GM21717 (cell line): ENCODE measurements around the gene HAUS5.

Source experiments
- ATAC-seq: cut with Tn5 transposase; IDR thresholded peaks from one replicate; pipeline ENCODE4 v1.9.1; 2021; ENCODE audit warnings: mild to moderate bottlenecking, moderate library complexity; ENCODE audit not compliant: unreplicated experiment

The HAUS5 gene

GRCh38 chr19:35669974-35670373, 57.4 kb downstream of the HAUS5 start:
- ATAC-seq: no peak

DNA sequence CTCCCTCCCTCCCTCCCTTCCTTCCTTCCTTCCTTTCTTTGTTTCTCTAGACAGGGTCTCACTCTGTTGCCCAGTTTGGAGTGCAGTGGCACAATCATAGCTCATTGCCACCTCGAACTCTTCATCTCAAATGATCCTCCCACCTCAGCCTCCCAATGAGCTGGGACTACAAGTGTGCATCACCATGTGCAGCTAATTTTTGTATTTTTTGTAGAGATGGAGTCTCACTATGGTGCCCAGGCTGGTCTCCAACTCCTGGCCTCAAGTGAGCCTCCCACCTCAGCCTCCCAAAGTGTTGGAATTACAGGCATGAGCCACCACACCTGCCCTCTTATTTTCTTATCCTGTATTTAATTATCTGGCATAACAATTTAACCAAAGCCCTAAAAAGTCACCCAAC, 58.2 kb downstream of the HAUS5 start:
- no peak for ATAC-seq

DNA sequence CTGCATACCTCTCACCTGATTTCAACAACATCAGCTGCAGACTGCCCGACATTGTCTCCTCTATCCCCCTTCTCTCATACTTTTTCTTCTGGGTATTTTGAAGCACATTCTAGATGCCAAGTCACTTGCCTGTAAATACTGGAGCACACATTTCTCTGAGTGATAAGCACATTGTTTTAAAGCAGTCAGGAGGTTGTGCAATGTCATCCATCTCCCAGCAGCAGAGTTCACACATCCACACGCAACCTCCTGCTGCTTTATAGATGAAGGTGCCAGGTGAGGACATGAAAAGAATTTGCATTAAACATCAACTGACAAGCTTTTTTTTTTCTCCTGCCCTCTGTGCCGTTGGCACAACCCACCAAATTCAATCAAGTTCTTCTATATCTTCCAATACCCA, 59.3 kb downstream of the HAUS5 start:
- ATAC-seq: no peak

DNA sequence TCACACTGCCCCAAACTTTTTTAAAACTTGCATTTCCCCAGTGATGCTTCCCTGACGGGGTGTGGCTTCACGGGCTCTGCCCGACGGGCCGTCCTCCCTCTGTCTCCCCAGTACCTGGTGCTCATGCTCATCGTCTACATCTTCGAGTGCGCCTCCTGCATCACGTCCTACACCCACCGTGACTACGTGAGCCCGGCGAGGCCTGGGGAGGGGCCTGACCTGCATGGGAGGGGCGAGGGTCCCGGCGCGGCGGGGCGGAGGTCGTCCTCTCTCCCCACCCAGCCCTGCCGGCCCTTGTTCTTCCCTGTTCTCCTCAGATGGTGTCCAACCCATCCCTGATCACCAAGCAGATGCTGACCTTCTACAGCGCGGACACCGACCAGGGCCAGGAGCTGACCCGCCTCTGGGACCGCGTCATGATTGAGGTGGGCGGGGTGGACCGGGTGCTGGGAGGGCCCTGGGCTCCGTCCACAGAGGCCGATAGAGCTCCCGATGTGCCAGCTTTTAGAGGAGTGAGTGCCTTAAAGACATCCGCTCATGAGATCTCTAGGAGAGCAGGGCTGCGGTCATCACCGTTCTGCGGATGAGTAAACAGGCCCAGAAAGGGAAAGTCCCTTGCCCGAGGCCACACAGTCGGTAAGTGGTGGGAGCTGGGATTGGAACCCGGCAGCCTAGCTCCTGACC, 60.7 kb downstream of the HAUS5 start:
- no peak for ATAC-seq
